WTC11 (cell line): Measurements from ENCODE around the gene EBPL. TPM values are rescaled to one million over a fixed set of nuclear protein-coding genes. Genes with fewer than 3 reads are reported as not detected.

Source experiments
- ATAC-seq: fragments of 200-7000 bp; cut with Tn5 transposase; 2 replicates; pipeline ENCODE4 v1.10.0; 2021; ENCODE audit warnings: mild to moderate bottlenecking, moderate library complexity
- CTCF ChIA-PET: fragments of 300-600 bp; sonication (Branson Sonifier 250); formaldehyde crosslinking; loops from one replicate; lab custom pipeline; 2021; ENCODE audit warnings: antibody characterized with exemption; lab: Charles Lee
- POLR2A ChIA-PET: fragments of 350-600 bp; sonication (Branson Sonifier 250); formaldehyde crosslinking; loops from one replicate; lab custom pipeline; 2021; ENCODE audit warnings: antibody characterized with exemption; lab: Charles Lee
- DNase-seq: peaks from one replicate; pipeline ENCODE4 v3.0.0; 2021; ENCODE audit warnings: low spot score
- H3K27ac Mint-ChIP-seq: 2 replicates; pipeline ENCODE4 v1.8.0; 2021; ENCODE audit warnings: mixed read lengths
- H3K27me3 Mint-ChIP-seq: 2 replicates; pipeline ENCODE4 v1.8.0; 2021; ENCODE audit warnings: low read depth, mild to moderate bottlenecking, moderate library complexity, mixed read lengths
- H3K36me3 Mint-ChIP-seq: 2 replicates; pipeline ENCODE4 v1.8.0; 2021; ENCODE audit warnings: mixed read lengths
- H3K4me1 Mint-ChIP-seq: 2 replicates; pipeline ENCODE4 v1.8.0; 2022; ENCODE audit warnings: mixed read lengths
- H3K4me3 Mint-ChIP-seq: 2 replicates; pipeline ENCODE4 v1.8.0; 2021; ENCODE audit warnings: mild to moderate bottlenecking, moderate library complexity, mixed read lengths
- H3K9me3 Mint-ChIP-seq: 2 replicates; pipeline ENCODE4 v1.8.0; 2021; ENCODE audit warnings: mixed read lengths
- ATF1 ChIP-seq: sonication (generic); formaldehyde crosslinking; IDR thresholded peaks from 2 replicates; pipeline ENCODE4 v1.8.1; 2023; ENCODE audit warnings: mild to moderate bottlenecking, moderate library complexity, missing genetic modification reagents
- CBFB ChIP-seq: sonication (generic); formaldehyde crosslinking; IDR thresholded peaks from 2 replicates; pipeline ENCODE4 v1.8.1; 2022; ENCODE audit warnings: mild to moderate bottlenecking, low read depth, missing genetic modification reagents
- EMX1 ChIP-seq: fragments of 250-450 bp; sonication (Bioruptor Pico); IDR thresholded peaks from 2 replicates; pipeline ENCODE4 v1.8.0; 2021; ENCODE audit warnings: mild to moderate bottlenecking
- GABPB1 ChIP-seq: sonication (generic); formaldehyde crosslinking; IDR thresholded peaks from 2 replicates; pipeline ENCODE4 v1.8.1; 2023; ENCODE audit warnings: mild to moderate bottlenecking, missing genetic modification reagents
- GRHL2 ChIP-seq: fragments of 250-450 bp; sonication (Bioruptor Pico); IDR thresholded peaks from 2 replicates; pipeline ENCODE4 v1.8.0; 2022; ENCODE audit warnings: mild to moderate bottlenecking, moderate library complexity; ENCODE audit not compliant: insufficient replicate concordance, severe bottlenecking
- GTF2I ChIP-seq: fragments of 250-450 bp; sonication (Bioruptor Pico); conservative IDR thresholded peaks from 2 replicates; pipeline ENCODE4 v1.4.0; 2021; ENCODE audit warnings: mild to moderate bottlenecking
- MYBL2 ChIP-seq: sonication (generic); formaldehyde crosslinking; IDR thresholded peaks from 2 replicates; pipeline ENCODE4 v1.8.1; 2023; ENCODE audit warnings: mild to moderate bottlenecking, moderate library complexity, missing genetic modification reagents
- NFATC4 ChIP-seq: fragments of 250-450 bp; sonication (Bioruptor Pico); IDR thresholded peaks from 2 replicates; pipeline ENCODE4 v1.9.0; 2021; ENCODE audit warnings: mild to moderate bottlenecking
- NR3C1 ChIP-seq: sonication (generic); formaldehyde crosslinking; conservative IDR thresholded peaks from 2 replicates; pipeline ENCODE4 v1.8.1; 2023; ENCODE audit warnings: low read depth, mild to moderate bottlenecking, missing genetic modification reagents
- SMAD4 ChIP-seq: sonication (generic); formaldehyde crosslinking; IDR thresholded peaks from 2 replicates; pipeline ENCODE4 v1.8.0; 2022; ENCODE audit warnings: mild to moderate bottlenecking, missing genetic modification reagents
- ZMAT4 ChIP-seq: fragments of 250-450 bp; sonication (Bioruptor Pico); IDR thresholded peaks from 2 replicates; pipeline ENCODE4 v1.9.0; 2021; ENCODE audit warnings: mild to moderate bottlenecking
- ZNF232 ChIP-seq: sonication (generic); formaldehyde crosslinking; IDR thresholded peaks from 2 replicates; pipeline ENCODE4 v1.8.0; 2022; ENCODE audit warnings: mild to moderate bottlenecking, missing genetic modification reagents
- ZNF263 ChIP-seq: sonication (generic); formaldehyde crosslinking; IDR thresholded peaks from 2 replicates; pipeline ENCODE4 v1.8.1; 2022; ENCODE audit warnings: low read depth, mild to moderate bottlenecking, moderate library complexity, missing genetic modification reagents
- ZNF423 ChIP-seq: fragments of 250-450 bp; sonication (Bioruptor Pico); IDR thresholded peaks from 2 replicates; pipeline ENCODE4 v2.1.2; 2022; ENCODE audit warnings: mild to moderate bottlenecking, moderate library complexity
- ZNF671 ChIP-seq: fragments of 250-450 bp; sonication (Bioruptor Pico); IDR thresholded peaks from 2 replicates; pipeline ENCODE4 v1.8.0; 2021; ENCODE audit warnings: mild to moderate bottlenecking
- total RNA-seq: library from RNA; stranded (reverse); gene quantifications from 3 replicates; pipeline ENCODE4 v1.2.3, GENCODE V29; 2021
- TF ChIP-seq, protein P1 (sequence below): sonication (generic); formaldehyde crosslinking; IDR thresholded peaks from 2 replicates; pipeline ENCODE4 v1.8.1; 2022; ENCODE audit warnings: missing genetic modification reagents, borderline replicate concordance
- TF ChIP-seq, protein P2 (sequence below): sonication (generic); formaldehyde crosslinking; IDR thresholded peaks from 2 replicates; pipeline ENCODE4 v1.8.0; 2022; ENCODE audit warnings: missing genetic modification reagents
- TF ChIP-seq, protein P3 (sequence below): sonication (generic); formaldehyde crosslinking; IDR thresholded peaks from 2 replicates; pipeline ENCODE4 v1.8.0; 2022; ENCODE audit warnings: mild to moderate bottlenecking, missing genetic modification reagents
- TF ChIP-seq, protein P4 (sequence below): sonication (generic); formaldehyde crosslinking; IDR thresholded peaks from 2 replicates; pipeline ENCODE4 v1.8.1; 2022; ENCODE audit warnings: low read depth, mild to moderate bottlenecking, moderate library complexity, missing genetic modification reagents, borderline replicate concordance
- TF ChIP-seq, protein P5 (sequence below): fragments of 250-450 bp; sonication (Bioruptor Pico); IDR thresholded peaks from 2 replicates; pipeline ENCODE4 v1.9.0; 2021; ENCODE audit warnings: moderate library complexity, mild to moderate bottlenecking, inconsistent platforms, borderline replicate concordance

Gene EBPL
- total RNA-seq, 1 experiment from 2014 or later, result 92.5 TPM

- Mint-ChIP-seq H3K36me3 (peaks cover 24% of the 10 kb centered on the region), H3K27ac (0 out of 2 replicates have a peak overlapping the region, but pooled peaks have one; percentile 19), H3K27me3 (no peaks in the 10 kb centered on the region), H3K4me1 (peaks cover 4% of the 10 kb centered on the region), H3K9me3 (no peaks in the 10 kb centered on the region), H3K4me3 (no peak overlapping the region)
- ATAC-seq, result no peak
- ChIA-PET CTCF (interaction anchor here (1.8 kb wide), 1 partner anchor 14 kb away, joined by 4 read pairs; no protein-coding TSS in a partner anchor), POLR2A (no interaction called here)
- TF ChIP-seq EMX1 (no peak), MYBL2 (CRISPR knock-in tag) (no peak), ZNF232 (CRISPR knock-in tag) (no peak), CBFB (no peak), ZNF671 (CRISPR knock-in tag) (no peak), NFATC4 (no peak), GRHL2 (no peak), GABPB1 (CRISPR knock-in tag) (no peak)
- TF ChIP-seq, protein P1, sequence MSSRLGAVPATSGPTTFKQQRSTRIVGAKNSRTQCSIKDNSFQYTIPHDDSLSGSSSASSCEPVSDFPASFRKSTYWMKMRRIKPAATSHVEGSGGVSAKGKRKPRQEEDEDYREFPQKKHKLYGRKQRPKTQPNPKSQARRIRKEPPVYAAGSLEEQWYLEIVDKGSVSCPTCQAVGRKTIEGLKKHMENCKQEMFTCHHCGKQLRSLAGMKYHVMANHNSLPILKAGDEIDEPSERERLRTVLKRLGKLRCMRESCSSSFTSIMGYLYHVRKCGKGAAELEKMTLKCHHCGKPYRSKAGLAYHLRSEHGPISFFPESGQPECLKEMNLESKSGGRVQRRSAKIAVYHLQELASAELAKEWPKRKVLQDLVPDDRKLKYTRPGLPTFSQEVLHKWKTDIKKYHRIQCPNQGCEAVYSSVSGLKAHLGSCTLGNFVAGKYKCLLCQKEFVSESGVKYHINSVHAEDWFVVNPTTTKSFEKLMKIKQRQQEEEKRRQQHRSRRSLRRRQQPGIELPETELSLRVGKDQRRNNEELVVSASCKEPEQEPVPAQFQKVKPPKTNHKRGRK (CRISPR knock-in tag), result no peak
- TF ChIP-seq, protein P2, sequence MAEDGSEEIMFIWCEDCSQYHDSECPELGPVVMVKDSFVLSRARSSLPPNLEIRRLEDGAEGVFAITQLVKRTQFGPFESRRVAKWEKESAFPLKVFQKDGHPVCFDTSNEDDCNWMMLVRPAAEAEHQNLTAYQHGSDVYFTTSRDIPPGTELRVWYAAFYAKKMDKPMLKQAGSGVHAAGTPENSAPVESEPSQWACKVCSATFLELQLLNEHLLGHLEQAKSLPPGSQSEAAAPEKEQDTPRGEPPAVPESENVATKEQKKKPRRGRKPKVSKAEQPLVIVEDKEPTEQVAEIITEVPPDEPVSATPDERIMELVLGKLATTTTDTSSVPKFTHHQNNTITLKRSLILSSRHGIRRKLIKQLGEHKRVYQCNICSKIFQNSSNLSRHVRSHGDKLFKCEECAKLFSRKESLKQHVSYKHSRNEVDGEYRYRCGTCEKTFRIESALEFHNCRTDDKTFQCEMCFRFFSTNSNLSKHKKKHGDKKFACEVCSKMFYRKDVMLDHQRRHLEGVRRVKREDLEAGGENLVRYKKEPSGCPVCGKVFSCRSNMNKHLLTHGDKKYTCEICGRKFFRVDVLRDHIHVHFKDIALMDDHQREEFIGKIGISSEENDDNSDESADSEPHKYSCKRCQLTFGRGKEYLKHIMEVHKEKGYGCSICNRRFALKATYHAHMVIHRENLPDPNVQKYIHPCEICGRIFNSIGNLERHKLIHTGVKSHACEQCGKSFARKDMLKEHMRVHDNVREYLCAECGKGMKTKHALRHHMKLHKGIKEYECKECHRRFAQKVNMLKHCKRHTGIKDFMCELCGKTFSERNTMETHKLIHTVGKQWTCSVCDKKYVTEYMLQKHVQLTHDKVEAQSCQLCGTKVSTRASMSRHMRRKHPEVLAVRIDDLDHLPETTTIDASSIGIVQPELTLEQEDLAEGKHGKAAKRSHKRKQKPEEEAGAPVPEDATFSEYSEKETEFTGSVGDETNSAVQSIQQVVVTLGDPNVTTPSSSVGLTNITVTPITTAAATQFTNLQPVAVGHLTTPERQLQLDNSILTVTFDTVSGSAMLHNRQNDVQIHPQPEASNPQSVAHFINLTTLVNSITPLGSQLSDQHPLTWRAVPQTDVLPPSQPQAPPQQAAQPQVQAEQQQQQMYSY (CRISPR knock-in tag), result no peak
- TF ChIP-seq, protein P3, sequence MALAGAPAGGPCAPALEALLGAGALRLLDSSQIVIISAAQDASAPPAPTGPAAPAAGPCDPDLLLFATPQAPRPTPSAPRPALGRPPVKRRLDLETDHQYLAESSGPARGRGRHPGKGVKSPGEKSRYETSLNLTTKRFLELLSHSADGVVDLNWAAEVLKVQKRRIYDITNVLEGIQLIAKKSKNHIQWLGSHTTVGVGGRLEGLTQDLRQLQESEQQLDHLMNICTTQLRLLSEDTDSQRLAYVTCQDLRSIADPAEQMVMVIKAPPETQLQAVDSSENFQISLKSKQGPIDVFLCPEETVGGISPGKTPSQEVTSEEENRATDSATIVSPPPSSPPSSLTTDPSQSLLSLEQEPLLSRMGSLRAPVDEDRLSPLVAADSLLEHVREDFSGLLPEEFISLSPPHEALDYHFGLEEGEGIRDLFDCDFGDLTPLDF (CRISPR knock-in tag), result no peak
- no peak for DNase-seq
Measured at GRCh38 chr13:49657241-49657641, 34.0 kb downstream of the EBPL start.

DNA sequence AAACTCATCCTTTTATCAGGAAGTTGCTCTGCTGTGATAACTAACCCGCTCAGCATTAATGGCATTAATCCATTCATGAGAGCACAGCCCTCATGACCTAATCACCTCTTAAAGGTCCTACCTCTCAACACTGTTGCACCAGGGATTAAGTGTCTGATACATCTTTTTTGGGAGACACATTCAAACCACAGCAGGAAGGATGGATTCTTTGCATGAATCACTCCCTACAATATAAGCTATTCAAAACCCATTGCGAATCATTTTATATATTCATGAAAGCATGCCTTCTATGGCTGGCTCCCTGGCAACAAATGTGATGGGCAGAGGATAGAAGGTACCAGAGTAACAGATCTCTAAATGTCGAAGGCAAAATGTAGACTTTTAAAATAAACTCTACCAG is 35.4 kb downstream of the EBPL start:
- DNase-seq (no peak), ATAC-seq (no peak)
- ChIA-PET CTCF (interaction anchor here (0.7 to 1.8 kb wide), 2 partner anchors 15 to 39 kb away, joined by 3 to 4 read pairs; no protein-coding TSS in a partner anchor), POLR2A (interaction anchor here (0.7 kb wide), 1 partner anchor 313 kb away, joined by 4 read pairs; no protein-coding TSS in a partner anchor)
- H3K36me3 Mint-ChIP-seq, result peaks cover 11% of the 10 kb centered on the region
- peaks cover 4% of the 10 kb centered on the region for H3K4me1 Mint-ChIP-seq
- H3K9me3 Mint-ChIP-seq, result no peaks in the 10 kb centered on the region
- H3K27me3 Mint-ChIP-seq, result no peaks in the 10 kb centered on the region
- H3K27ac Mint-ChIP-seq, result no peak overlapping the region
- TF ChIP-seq ZNF423 (no peak), ZMAT4 (CRISPR knock-in tag) (no peak), SMAD4 (CRISPR knock-in tag) (no peak), MYBL2 (CRISPR knock-in tag) (no peak), NR3C1 (no peak), ZNF263 (CRISPR knock-in tag) (no peak), ATF1 (CRISPR knock-in tag) (no peak), GTF2I (no peak)
- TF ChIP-seq, protein P4, sequence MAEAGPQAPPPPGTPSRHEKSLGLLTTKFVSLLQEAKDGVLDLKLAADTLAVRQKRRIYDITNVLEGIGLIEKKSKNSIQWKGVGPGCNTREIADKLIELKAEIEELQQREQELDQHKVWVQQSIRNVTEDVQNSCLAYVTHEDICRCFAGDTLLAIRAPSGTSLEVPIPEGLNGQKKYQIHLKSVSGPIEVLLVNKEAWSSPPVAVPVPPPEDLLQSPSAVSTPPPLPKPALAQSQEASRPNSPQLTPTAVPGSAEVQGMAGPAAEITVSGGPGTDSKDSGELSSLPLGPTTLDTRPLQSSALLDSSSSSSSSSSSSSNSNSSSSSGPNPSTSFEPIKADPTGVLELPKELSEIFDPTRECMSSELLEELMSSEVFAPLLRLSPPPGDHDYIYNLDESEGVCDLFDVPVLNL, result no peak
- TF ChIP-seq, protein P5, sequence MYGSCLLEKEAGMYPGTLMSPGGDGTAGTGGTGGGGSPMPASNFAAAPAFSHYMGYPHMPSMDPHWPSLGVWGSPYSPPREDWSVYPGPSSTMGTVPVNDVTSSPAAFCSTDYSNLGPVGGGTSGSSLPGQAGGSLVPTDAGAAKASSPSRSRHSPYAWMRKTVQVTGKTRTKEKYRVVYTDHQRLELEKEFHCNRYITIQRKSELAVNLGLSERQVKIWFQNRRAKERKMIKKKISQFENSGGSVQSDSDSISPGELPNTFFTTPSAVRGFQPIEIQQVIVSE (CRISPR knock-in tag), result no peak
- TF ChIP-seq, protein P3 (CRISPR knock-in tag), result no peak
- no peak overlapping the region for H3K4me3 Mint-ChIP-seq
